Stomach (tissue), 4 donors: ENCODE data around the gene RNF39.

Source experiments
- POLR2AphosphoS5 ChIP-seq, 3 donors: sonication (generic); formaldehyde crosslinking; IDR thresholded peaks; one replicate each; pipeline ENCODE4 v1.6.1; 2016; ENCODE audit warnings: antibody characterized with exemption in 3 of 3
- TF ChIP-seq, protein P1 (sequence below), 7 experiments: fragments of 450-650 bp in 4 of 7; fragments of 200-600 bp in 3 of 7; sonication (generic) in 3 of 7; IDR thresholded peaks; one replicate each; pipeline ENCODE4 v1.5.1; 2016 to 2019; ENCODE audit warnings: antibody characterized with exemption in 7 of 7, control low read depth in 2 of 7, mild to moderate bottlenecking in 1 of 7

DNA sequence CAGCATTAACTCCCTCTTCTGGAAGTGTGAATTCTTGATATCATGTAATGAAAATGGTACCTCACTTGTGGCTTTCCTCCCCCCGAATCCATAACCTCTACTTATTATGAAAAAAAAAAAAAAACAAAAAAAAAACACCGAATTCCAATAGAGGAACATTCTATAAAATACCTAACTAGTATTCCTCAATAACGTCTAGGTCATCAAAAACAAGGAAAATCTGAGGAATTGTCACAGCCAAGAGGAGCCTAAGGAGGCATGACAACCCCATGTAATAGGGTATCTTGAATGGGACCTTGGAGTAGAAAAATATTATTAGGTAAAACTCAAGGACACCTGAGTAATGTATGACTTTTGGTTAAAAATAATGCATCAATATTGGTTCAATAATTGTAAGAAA lies 53.4 kb downstream of the RNF39 start:
- no peak for TF ChIP-seq POLR2AphosphoS5 (IDR thresholded peaks at IDR 0.05)
- TF ChIP-seq, protein P1, sequence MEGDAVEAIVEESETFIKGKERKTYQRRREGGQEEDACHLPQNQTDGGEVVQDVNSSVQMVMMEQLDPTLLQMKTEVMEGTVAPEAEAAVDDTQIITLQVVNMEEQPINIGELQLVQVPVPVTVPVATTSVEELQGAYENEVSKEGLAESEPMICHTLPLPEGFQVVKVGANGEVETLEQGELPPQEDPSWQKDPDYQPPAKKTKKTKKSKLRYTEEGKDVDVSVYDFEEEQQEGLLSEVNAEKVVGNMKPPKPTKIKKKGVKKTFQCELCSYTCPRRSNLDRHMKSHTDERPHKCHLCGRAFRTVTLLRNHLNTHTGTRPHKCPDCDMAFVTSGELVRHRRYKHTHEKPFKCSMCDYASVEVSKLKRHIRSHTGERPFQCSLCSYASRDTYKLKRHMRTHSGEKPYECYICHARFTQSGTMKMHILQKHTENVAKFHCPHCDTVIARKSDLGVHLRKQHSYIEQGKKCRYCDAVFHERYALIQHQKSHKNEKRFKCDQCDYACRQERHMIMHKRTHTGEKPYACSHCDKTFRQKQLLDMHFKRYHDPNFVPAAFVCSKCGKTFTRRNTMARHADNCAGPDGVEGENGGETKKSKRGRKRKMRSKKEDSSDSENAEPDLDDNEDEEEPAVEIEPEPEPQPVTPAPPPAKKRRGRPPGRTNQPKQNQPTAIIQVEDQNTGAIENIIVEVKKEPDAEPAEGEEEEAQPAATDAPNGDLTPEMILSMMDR (IDR thresholded peaks at IDR 0.05) = no peak
